HFF-Myc (cell line): ENCODE results near the gene CAPN1.
A peak's percentile ranks its signal among the peaks of the same experiment; 100 is the strongest.
"Not testable (repeated sequence)": the region's sequence is repeated elsewhere in the genome, so short reads cannot be mapped to it uniquely, and the experiment has no call there.

Experiments used
- DNase-seq: peaks from one replicate; pipeline ENCODE4 v3.0.0-alpha.2; 2011; ENCODE audit warnings: low read depth; ENCODE audit errors: extremely low read depth
- H3K4me3 ChIP-seq: replicated peaks from 2 replicates; pipeline ENCODE4 v1.5.1; 2011; ENCODE audit warnings: low read depth, mild to moderate bottlenecking, control low read depth, low read length
- CTCF ChIP-seq: IDR thresholded peaks from 2 replicates; pipeline ENCODE4 v1.5.1; 2012; ENCODE audit warnings: mild to moderate bottlenecking, low read depth, low read length, control low read depth; ENCODE audit errors: missing control alignments

Gene CAPN1

DNA sequence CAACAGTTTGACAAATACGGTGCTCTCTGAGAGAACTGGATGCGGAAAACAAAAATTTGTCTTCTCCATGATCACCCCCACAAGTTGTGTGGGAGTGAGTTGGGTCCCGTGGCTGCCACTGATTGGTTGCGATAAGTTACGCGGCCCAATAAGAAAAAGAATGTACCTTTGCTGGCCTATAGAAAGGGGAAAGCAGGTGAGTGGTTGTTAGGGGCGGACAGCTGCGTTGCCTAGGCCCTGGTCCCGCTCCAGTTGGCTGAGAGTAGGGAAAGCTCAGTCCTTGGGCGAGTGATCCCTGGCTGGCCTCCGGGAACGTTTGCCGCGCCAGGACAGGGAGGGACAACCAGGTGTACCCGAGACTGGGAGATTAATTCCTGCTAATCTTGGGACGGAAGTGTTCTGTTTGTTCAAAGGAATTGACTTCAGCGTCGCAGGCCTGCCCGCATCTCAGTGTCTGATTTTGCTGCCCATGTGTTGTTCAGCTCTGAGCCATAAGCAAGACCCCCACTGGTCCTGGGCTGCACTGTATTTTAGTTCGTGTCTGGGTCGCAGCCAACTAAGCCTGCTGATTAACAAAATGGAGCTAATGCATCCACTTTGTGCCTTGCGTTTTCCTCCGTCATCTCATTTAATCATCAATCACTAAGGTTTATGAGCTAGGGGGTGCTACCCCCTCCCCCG is 46.6 kb upstream of the CAPN1 start:
- TF ChIP-seq CTCF, result no peak
- peak overlapping the region; percentile 93 for H3K4me3 ChIP-seq
- peak; percentile 87 for DNase-seq

- no peak for TF ChIP-seq CTCF
- DNase-seq, result no peak
- H3K4me3 ChIP-seq, result peak overlapping the region; percentile 93
Observed at GRCh38 chr11:65135633-65136145, 46.0 kb upstream of the CAPN1 start.

GRCh38 chr11:65136515-65137096 is 45.1 kb upstream of the CAPN1 start:
- DNase-seq, result no peak
- no peak overlapping the region for H3K4me3 ChIP-seq
- TF ChIP-seq CTCF, result no peak

DNA sequence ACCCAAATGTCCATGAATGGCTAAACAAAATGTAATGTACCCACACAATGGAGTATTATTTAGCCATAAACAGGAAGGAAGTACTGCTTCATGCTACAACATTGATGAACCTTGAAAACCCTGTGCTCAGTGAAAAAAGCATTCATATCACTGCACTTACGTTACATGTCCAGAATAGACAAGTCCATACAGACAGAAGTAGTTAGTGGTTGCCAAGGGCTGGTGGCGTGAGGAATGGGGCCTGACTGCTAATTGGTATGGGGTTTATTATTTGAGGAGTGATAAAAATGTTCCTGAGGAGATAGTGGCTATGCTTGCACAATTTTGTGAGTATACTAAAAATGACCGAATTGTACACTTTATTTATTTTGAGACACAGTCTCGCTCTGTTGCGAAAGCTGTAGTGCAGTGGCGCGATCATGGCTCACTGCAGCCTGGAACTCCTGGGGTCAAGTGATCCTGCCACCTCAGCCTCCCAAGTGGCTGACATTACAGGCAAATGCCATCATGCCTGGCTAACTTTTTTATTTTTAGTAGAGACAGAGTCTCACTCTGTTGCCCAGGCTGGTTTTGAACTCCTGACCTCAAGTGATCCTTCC is 39.7 kb upstream of the CAPN1 start:
- no peak overlapping the region for H3K4me3 ChIP-seq
- TF ChIP-seq CTCF, result no peak
- no peak for DNase-seq

DNA sequence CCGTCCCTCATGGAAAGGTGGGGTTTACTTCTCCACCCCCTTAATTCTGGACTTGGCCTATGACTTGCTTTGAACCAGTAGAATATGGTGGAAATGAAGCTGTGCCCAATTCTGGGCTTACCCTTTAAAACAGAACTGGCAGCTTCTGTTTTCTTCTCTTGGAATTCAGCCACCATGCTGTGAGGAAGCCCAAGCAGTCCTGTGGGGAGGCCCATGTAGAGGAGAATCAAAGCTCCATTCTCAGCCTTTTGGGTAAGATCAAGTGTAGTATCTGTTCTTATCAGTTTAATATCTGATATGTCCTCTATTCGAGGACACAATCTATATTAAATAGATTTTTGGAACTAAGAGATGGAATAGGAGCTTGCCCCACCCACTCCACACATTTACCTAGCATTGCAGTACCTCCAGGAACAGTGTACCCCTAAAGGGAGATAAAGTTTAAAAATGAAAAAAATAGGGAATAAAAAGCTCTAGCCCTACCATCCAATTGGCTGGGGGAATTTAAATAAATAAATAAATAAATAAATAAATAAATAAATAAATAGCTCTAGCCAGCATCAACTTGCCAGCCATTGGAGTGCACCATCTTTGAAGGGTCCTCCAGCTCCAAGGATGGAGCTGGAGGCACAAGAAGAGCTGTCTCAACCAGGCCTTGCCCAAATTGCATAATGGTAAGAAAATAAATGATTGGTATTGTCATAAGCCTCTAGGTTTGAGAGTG is 34.2 kb upstream of the CAPN1 start:
- no peak for TF ChIP-seq CTCF
- no peak overlapping the region for H3K4me3 ChIP-seq
- no peak for DNase-seq

DNA sequence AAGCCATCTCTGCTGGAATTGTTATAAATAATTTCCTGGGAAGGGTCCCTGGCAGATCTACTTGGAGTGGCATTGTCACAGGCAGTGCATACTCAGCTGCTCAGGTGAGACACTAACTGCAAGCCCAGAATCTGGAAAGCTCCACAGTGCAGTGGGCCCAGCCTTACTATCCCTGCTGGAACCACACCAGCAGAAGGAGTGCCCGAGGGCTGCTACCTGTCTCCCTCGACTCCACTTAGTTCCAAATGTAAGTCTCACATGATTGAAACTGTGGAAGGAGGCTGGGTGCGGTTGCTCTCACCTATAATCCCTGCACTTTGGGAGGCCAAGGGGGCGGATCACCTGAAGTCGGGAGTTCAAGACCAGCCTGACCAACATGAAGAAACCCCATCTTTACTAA is 33.1 kb upstream of the CAPN1 start:
- TF ChIP-seq CTCF, result no peak
- no peak for DNase-seq
- no peak overlapping the region for H3K4me3 ChIP-seq

GRCh38 chr11:65150131-65150508 is 31.6 kb upstream of the CAPN1 start:
- not testable (repeated sequence) for H3K4me3 ChIP-seq, DNase-seq
